Esophagus muscularis mucosa (tissue), 4 donors: ENCODE data around the gene ABHD12. TPM values are rescaled to one million over a fixed set of nuclear protein-coding genes. Genes with fewer than 3 reads are reported as not detected.
"Not testable (repeated sequence)": the region's sequence is repeated elsewhere in the genome, so short reads cannot be mapped to it uniquely, and the experiment has no call there.

ENCODE experiments used
- DNase-seq: peaks from one replicate; pipeline ENCODE4 v3.0.0-alpha.2; 2017; ENCODE audit errors: extremely low spot score
- H3K27ac ChIP-seq, 4 donors: fragments of 200-600 bp; sonication (generic); replicated peaks in 1 of 4; 1 replicate in 3 of 4; 2 replicates in 1 of 4; pipeline ENCODE4 v1.5.1; 2016 to 2019; ENCODE audit warnings: mild to moderate bottlenecking in 1 of 4
- H3K27me3 ChIP-seq, 4 donors: fragments of 200-600 bp; sonication (generic); one replicate each; pipeline versions ENCODE4 v1.5.1 to v1.6.0; 2016 to 2019
- H3K36me3 ChIP-seq, 4 donors: fragments of 200-600 bp; sonication (generic); one replicate each; pipeline ENCODE4 v1.5.1; 2016 to 2019
- H3K4me1 ChIP-seq, 4 donors: fragments of 200-600 bp; sonication (generic); one replicate each; pipeline ENCODE4 v1.5.1; 2016 to 2019
- H3K4me3 ChIP-seq, 4 donors: fragments of 200-600 bp; sonication (generic); 1 replicate in 2 of 4; 2 replicates in 2 of 4; pipeline ENCODE4 v1.5.1; 2016 to 2019; ENCODE audit warnings: mild to moderate bottlenecking in 4 of 4, moderate library complexity in 1 of 4
- H3K9me3 ChIP-seq, 4 donors: fragments of 200-600 bp; sonication (generic); 1 replicate in 3 of 4; 2 replicates in 1 of 4; pipeline ENCODE4 v1.5.1; 2016 to 2019
- EP300 ChIP-seq: sonication (generic); formaldehyde crosslinking; IDR thresholded peaks from one replicate; pipeline ENCODE4 v1.6.1; 2017; ENCODE audit warnings: antibody characterized with exemption
- POLR2A ChIP-seq: fragments of 450-650 bp; IDR thresholded peaks from one replicate; pipeline ENCODE4 v1.6.1; 2017; ENCODE audit warnings: antibody characterized with exemption, moderate library complexity, mild to moderate bottlenecking, low read depth
- POLR2AphosphoS5 ChIP-seq, 2 donors: sonication (generic); formaldehyde crosslinking; IDR thresholded peaks; one replicate each; pipeline ENCODE4 v1.6.1; 2017; ENCODE audit warnings: antibody characterized with exemption in 2 of 2
- WGBS: methylation state at CpG from one replicate; pipeline ENCODE4 v1.1.5; 2018; 5-methylcytosine and 5-hydroxymethylcytosine counted together
- intact Hi-C: fragments of 100-400 bp; cut with DNase I; formaldehyde crosslinking; loops from one replicate; pipeline ENCODE4 v1.15.1; 2023
- total RNA-seq, 4 donors: library from RNA; depleted of rRNA; stranded (reverse); fragments of >200 nt; gene quantifications; one replicate each; pipeline versions ENCODE4 v1.1.0 to v1.2.1, GENCODE V29; 2016
- TF ChIP-seq, protein P1 (sequence below), 3 experiments: fragments of 200-600 bp in 2 of 3; fragments of 450-650 bp in 1 of 3; sonication (generic) in 2 of 3; IDR thresholded peaks; one replicate each; pipeline ENCODE4 v1.5.1; 2017 to 2019; ENCODE audit warnings: antibody characterized with exemption in 3 of 3, mild to moderate bottlenecking in 2 of 3, moderate library complexity in 1 of 3

The ABHD12 gene
- total RNA-seq, 4 donors from 2014 or later: 27.0 to 41.6 (median 35.4) TPM

DNA sequence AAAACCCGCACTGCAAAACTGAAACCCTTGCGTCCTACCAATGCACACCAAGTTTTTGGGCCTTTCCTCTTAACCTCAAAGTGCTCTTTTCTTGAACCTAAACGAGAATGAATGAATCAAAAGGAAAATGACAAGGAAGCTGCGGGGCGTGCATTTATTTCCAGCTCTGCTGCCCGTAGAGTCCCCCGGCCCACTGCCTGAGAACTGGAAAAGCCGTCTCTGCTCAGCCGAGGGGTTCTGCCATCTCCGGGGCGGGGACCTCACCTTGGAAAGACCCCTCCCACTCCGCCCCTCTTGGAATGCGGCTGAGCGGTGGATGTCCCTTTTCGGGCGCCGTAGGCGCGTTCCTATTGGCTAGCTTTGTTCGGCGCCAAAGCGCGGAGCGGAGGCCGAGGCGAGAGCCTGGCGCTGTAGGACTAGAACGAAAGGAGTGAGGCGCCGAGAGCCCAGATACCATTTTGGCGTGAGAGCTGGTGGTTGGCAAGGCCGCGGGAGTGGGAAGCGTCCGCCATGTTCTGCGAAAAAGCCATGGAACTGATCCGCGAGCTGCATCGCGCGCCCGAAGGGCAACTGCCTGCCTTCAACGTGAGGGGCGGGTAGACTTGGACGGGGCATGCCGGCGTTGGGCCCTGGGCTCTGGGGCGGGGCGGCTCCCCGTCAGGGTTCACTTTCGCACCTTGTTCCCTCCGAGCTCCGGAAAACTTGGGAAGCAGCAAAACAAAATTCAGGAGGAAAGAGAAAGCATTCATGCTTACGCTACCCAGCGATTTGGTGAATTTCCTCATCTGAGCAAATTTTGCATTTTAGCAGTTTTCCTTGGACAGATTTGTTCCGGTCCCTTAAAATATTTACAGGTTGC is 16.9 kb upstream of the ABHD12 start, which contains the start of gene GINS1:
TSS of gene GINS1 (plus strand) at position 363 of the 859 bp plus-strand sequence. CDS start at position 511, 148 bp downstream.
- no peak for DNase-seq
- Histone ChIP-seq H3K9me3 (peaks cover 0 to 16% (median 9%) of the 10 kb centered on the region in 4 donors), H3K36me3 (no peaks in the 10 kb centered on the region), H3K4me1 (peaks cover 7 to 17% (median 12%) of the 10 kb centered on the region in 4 donors), H3K27ac (peak within 1 kb of the TSS; percentile 36 to 65 (median 62)), H3K27me3 (no peaks in the 10 kb centered on the region), H3K4me3 (peak within 1 kb of the TSS; percentile 59 to 69 (median 65))
- 3% methylated on average over 25 of the region's 56 CpGs for WGBS
- intact Hi-C loops: no loop called here
- TF ChIP-seq, protein P1, sequence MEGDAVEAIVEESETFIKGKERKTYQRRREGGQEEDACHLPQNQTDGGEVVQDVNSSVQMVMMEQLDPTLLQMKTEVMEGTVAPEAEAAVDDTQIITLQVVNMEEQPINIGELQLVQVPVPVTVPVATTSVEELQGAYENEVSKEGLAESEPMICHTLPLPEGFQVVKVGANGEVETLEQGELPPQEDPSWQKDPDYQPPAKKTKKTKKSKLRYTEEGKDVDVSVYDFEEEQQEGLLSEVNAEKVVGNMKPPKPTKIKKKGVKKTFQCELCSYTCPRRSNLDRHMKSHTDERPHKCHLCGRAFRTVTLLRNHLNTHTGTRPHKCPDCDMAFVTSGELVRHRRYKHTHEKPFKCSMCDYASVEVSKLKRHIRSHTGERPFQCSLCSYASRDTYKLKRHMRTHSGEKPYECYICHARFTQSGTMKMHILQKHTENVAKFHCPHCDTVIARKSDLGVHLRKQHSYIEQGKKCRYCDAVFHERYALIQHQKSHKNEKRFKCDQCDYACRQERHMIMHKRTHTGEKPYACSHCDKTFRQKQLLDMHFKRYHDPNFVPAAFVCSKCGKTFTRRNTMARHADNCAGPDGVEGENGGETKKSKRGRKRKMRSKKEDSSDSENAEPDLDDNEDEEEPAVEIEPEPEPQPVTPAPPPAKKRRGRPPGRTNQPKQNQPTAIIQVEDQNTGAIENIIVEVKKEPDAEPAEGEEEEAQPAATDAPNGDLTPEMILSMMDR (IDR thresholded peaks at IDR 0.05): no peak
- TF ChIP-seq POLR2AphosphoS5 (IDR thresholded peaks at IDR 0.05): peak; percentile 63 to 81

- Histone ChIP-seq H3K4me3 (no peak overlapping the region), H3K9me3 (peaks cover 0 to 26% (median 18%) of the 10 kb centered on the region in 4 donors), H3K27me3 (no peaks in the 10 kb centered on the region), H3K36me3 (no peaks in the 10 kb centered on the region), H3K27ac (no peak overlapping the region), H3K4me1 (peaks cover 0 to 11% (median 3%) of the 10 kb centered on the region in 4 donors)
- no peak for TF ChIP-seq POLR2AphosphoS5 (IDR thresholded peaks at IDR 0.05)
- TF ChIP-seq, protein P1 (IDR thresholded peaks at IDR 0.05): no peak
- TF ChIP-seq POLR2A: no peak
- no peak for TF ChIP-seq EP300
- no peak for DNase-seq
- intact Hi-C loops: loop anchor here (5.0 kb wide), 1 partner anchor 415 kb away; no protein-coding TSS in a partner anchor
- WGBS: 96% methylated on average over 7 of the region's 7 CpGs
Measured at GRCh38 chr20:25402583-25402982, 11.9 kb upstream of the ABHD12 start.

DNA sequence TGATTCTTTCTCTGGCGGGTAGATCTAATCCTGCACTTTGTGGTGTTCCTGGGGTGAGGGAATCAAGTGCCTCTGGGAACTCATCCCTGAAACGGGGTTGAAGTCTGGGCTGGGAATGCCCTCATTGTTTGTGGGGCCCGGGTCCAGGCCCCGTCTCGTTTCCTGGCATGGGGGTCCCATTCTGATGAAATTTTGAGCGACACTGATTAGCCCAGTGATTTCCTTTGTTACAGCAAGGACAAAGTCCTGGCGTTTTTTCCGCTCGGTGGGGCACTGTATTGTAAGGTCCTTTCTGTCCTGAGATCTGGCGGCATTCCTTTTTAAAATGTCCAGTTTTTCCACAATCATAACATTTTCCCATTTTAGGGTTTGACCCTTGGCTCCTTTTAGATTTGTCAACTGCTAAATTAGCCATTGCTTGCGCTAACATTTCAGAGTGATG is 9.7 kb upstream of the ABHD12 start:
- intact Hi-C loops: loop anchor here (5.0 kb wide), 1 partner anchor 413 kb away; no protein-coding TSS in a partner anchor
- DNase-seq, H3K4me1 ChIP-seq, H3K4me3 ChIP-seq, H3K36me3 ChIP-seq, H3K27ac ChIP-seq, H3K27me3 ChIP-seq: not testable (repeated sequence)
- peaks cover 0 to 26% (median 18%) of the 10 kb centered on the region in 4 donors for H3K9me3 ChIP-seq
- 89% methylated on average over 7 of the region's 11 CpGs for WGBS

DNA sequence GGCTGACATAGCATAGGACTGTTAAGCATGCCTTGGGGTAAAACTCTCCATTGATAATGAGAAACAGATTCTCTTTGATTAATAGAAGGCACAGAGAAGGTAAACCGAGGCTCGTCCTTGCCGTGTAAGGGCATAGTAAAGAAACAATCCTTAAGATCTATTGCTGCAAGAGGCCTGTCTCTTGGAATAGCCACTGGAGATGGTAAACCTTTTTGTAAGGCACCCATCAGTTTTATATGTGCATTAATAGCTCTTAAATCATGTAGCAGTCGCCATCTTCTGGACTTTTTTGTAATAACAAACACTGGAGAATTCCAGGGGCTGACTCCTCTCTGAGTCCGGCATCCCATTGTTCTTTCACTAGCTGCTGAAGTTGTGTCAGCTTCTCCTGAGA is 8.4 kb upstream of the ABHD12 start:
- Histone ChIP-seq H3K4me1 (peaks cover 0 to 4% (median 0%) of the 10 kb centered on the region in 4 donors), H3K27me3 (no peaks in the 10 kb centered on the region), H3K4me3 (no peak overlapping the region), H3K9me3 (peaks cover 0 to 25% (median 18%) of the 10 kb centered on the region in 4 donors), H3K27ac (no peak overlapping the region), H3K36me3 (no peaks in the 10 kb centered on the region)
- 19% methylated on average over 5 of the region's 5 CpGs for WGBS
- intact Hi-C loops: loop anchor here (5.0 kb wide), 3 partner anchors 87 to 332 kb away; no protein-coding TSS in a partner anchor
- TF ChIP-seq, protein P1 (IDR thresholded peaks at IDR 0.05): peak; percentile 50 to 66 (median 65)
- TF ChIP-seq EP300: no peak
- no peak for DNase-seq

DNA sequence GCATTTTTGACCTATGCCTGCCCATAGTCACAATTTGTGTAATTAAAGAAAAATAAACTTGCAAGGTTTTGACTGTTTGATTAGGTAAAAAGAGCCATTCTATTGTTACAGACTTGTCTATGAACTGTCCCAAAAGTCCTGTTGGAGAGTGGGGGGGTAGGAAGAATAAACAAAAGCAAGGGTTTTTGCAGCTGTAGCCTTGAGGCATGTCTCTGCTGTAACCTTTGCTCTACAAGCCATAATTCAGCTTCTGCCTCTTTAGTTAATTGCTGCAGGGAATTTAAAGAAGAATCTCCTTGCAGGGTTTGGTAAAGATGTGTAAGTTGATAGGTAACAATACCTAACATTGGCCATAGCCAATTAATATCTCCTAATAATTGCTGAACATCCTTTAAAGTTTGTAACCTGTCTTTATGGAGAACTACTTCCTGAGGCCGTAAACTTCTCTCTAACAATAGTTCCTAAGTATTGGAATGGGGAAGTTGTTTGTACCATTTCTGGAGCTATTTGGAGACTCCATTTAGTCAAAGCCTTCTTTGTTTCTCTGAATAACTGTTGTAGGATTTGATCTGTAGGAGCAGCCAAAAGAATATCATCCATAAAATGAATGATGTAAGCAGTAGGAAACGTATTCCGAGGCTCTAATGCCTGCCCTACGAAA is 7.9 kb upstream of the ABHD12 start:
- Histone ChIP-seq H3K27me3 (no peaks in the 10 kb centered on the region), H3K36me3 (no peaks in the 10 kb centered on the region), H3K27ac (no peak overlapping the region), H3K4me3 (no peak overlapping the region), H3K9me3 (peaks cover 0 to 20% (median 18%) of the 10 kb centered on the region in 4 donors), H3K4me1 (peaks cover 0 to 4% (median 0%) of the 10 kb centered on the region in 4 donors)
- no peak for TF ChIP-seq POLR2A
- TF ChIP-seq EP300: no peak
- TF ChIP-seq, protein P1 (IDR thresholded peaks at IDR 0.05): no peak
- no peak for TF ChIP-seq POLR2AphosphoS5 (IDR thresholded peaks at IDR 0.05)
- intact Hi-C loops: loop anchor here (5.0 kb wide), 3 partner anchors 86 to 331 kb away; no protein-coding TSS in a partner anchor
- no peak for DNase-seq
- 57% methylated on average over 4 of the region's 4 CpGs for WGBS
